ENCODE data around the gene GYG2.

GYG2 gene

DNA sequence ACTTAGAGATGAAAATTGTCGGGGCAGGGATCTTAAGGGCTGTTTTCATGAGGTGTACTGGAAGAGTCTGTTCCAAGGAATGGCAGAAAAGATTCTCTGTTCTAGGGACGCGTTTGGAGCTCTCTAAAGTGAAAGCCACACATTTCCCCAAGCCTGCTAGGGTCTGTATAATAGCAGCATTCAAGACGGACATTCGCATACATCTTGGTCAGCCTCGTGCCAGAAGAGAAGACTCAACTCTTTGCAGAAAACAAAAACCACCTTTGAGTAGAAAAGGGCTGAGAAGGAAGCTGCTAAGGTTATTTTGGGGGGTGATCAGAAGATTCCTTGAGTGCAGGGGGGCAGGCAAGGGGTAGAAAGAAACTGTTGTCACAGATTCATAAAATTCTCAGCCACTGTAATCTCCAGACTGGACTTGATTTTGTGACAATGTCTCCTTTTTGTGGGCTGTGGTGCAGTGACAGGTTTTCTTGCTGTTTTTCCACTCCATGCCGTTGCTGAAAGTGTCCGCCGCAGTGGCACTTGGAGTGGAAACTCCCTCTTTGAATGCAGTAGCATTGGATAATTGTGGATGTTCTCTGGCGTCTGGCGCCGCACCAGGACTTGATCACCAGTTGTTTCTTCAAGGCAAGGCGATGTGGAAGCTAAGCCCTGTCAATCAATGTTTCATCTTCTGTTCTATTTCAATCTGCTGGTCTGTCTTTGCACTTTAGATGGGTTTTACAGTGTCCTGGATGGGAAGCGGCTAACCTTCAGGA is 2.9 kb downstream of the GYG2 start:
- ATAC-seq = no peak
- Mint-ChIP-seq H3K27me3 (peaks cover 26% of the 10 kb centered on the region), H3K4me3 (no peak overlapping the region), H3K27ac (no peak overlapping the region), H3K4me1 (no peaks in the 10 kb centered on the region), H3K36me3 (no peaks in the 10 kb centered on the region), H3K9me3 (peaks cover 6% of the 10 kb centered on the region)

DNA sequence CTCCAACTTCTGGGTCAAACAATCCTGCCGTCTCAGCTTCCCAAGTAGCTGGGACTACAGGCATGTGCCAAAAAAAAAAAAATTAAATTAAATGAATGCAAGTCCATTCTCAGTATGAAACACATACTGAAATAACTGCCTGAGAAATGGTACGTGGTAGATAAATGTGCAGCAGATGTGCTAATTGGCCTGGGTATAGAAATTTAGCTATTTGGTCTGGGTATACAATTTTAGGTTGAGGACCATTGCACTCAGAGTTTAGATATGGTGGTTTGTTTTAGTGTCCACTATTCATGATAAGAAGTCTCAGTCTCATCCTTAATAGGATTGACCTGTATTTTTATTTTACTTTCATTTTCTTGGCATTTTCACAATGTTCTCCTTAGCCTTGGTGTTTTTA is 9.2 kb downstream of the GYG2 start:
- no peak for ATAC-seq
- Mint-ChIP-seq H3K27ac (no peak overlapping the region), H3K4me3 (no peak overlapping the region), H3K4me1 (no peaks in the 10 kb centered on the region), H3K27me3 (peaks cover 31% of the 10 kb centered on the region), H3K9me3 (peaks cover 23% of the 10 kb centered on the region), H3K36me3 (no peaks in the 10 kb centered on the region)

GRCh38 chrX:2840961-2841360 is 12.2 kb downstream of the GYG2 start:
- H3K4me1 Mint-ChIP-seq = no peaks in the 10 kb centered on the region
- no peaks in the 10 kb centered on the region for H3K36me3 Mint-ChIP-seq
- no peak for ATAC-seq
- no peak overlapping the region for H3K27ac Mint-ChIP-seq
- H3K4me3 Mint-ChIP-seq = no peak overlapping the region
- peaks cover 20% of the 10 kb centered on the region for H3K9me3 Mint-ChIP-seq
- peaks cover 18% of the 10 kb centered on the region for H3K27me3 Mint-ChIP-seq

DNA sequence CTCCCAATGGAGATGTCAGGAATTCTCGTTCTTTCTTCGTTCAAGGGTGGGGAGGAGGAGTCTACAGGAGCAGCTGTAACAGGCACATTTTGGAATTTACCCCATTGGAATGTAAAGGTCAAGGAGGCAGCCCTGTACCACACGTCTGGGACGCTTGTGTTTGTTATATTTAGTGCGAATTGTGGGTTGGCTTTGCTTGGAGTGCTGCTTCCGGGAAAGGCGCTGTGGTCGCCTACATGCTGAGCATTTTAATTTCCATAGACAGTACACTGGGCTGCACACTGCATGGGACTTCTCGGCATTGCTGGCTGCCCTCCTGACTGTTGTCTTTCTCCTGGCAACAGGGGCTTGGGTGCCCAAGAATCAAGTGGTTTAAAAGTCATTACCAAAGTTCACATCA is 12.8 kb downstream of the GYG2 start:
- no peak for ATAC-seq
- Mint-ChIP-seq H3K4me3 (no peak overlapping the region), H3K9me3 (peaks cover 17% of the 10 kb centered on the region), H3K36me3 (no peaks in the 10 kb centered on the region), H3K4me1 (no peaks in the 10 kb centered on the region), H3K27me3 (peaks cover 15% of the 10 kb centered on the region), H3K27ac (no peak overlapping the region)

DNA sequence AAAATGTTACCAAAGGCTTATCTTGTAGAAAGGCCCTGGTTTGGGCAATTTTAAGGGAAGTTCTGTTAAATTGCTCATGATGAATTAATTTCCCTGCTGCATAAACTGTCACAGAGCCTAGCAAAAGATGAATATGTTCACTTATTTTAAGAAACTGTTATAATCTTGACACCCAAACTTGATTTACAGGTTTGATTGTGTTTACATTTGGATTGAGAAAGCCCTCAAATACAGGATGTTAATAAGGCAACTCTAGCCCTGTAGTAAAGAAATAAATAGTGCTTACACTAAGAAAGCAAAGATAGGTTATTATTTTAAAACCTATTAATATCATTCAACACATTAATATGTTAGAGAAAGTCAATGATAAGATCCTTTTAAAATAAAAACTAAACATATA is 18.3 kb downstream of the GYG2 start:
- H3K27ac Mint-ChIP-seq = no peak overlapping the region
- no peaks in the 10 kb centered on the region for H3K27me3 Mint-ChIP-seq
- no peaks in the 10 kb centered on the region for H3K36me3 Mint-ChIP-seq
- H3K9me3 Mint-ChIP-seq = no peaks in the 10 kb centered on the region
- H3K4me3 Mint-ChIP-seq = no peak overlapping the region
- no peak for ATAC-seq
- no peaks in the 10 kb centered on the region for H3K4me1 Mint-ChIP-seq

GRCh38 chrX:2848871-2849301 is 20.2 kb downstream of the GYG2 start:
- H3K27ac Mint-ChIP-seq = no peak overlapping the region
- H3K9me3 Mint-ChIP-seq = no peaks in the 10 kb centered on the region
- H3K27me3 Mint-ChIP-seq = no peaks in the 10 kb centered on the region
- no peaks in the 10 kb centered on the region for H3K4me1 Mint-ChIP-seq
- no peak for ATAC-seq
- H3K4me3 Mint-ChIP-seq = no peak overlapping the region
- H3K36me3 Mint-ChIP-seq = no peaks in the 10 kb centered on the region

- Mint-ChIP-seq H3K4me3 (no peak overlapping the region), H3K27ac (no peak overlapping the region), H3K36me3 (no peaks in the 10 kb centered on the region), H3K4me1 (no peaks in the 10 kb centered on the region), H3K27me3 (no peaks in the 10 kb centered on the region), H3K9me3 (no peaks in the 10 kb centered on the region)
- no peak for ATAC-seq
These were observed 26.2 kb downstream of the GYG2 start for GRCh38 chrX:2854918-2855317.

GRCh38 chrX:2855761-2856160 is 27.0 kb downstream of the GYG2 start:
- no peak for ATAC-seq
- H3K4me1 Mint-ChIP-seq = no peaks in the 10 kb centered on the region

GRCh38 chrX:2857566-2857965 is 28.8 kb downstream of the GYG2 start:
- Mint-ChIP-seq H3K27me3 (peaks cover 11% of the 10 kb centered on the region), H3K4me3 (no peak overlapping the region), H3K9me3 (no peaks in the 10 kb centered on the region), H3K27ac (no peak overlapping the region), H3K4me1 (no peaks in the 10 kb centered on the region), H3K36me3 (no peaks in the 10 kb centered on the region)
- no peak for ATAC-seq

More at GRCh38 chrX:2855761-2856160, 27.0 kb downstream of the GYG2 start:
- H3K4me3 Mint-ChIP-seq = no peak overlapping the region
- H3K27me3 Mint-ChIP-seq = no peaks in the 10 kb centered on the region
- H3K36me3 Mint-ChIP-seq = no peaks in the 10 kb centered on the region
- H3K27ac Mint-ChIP-seq = no peak overlapping the region
- no peaks in the 10 kb centered on the region for H3K9me3 Mint-ChIP-seq

DNA sequence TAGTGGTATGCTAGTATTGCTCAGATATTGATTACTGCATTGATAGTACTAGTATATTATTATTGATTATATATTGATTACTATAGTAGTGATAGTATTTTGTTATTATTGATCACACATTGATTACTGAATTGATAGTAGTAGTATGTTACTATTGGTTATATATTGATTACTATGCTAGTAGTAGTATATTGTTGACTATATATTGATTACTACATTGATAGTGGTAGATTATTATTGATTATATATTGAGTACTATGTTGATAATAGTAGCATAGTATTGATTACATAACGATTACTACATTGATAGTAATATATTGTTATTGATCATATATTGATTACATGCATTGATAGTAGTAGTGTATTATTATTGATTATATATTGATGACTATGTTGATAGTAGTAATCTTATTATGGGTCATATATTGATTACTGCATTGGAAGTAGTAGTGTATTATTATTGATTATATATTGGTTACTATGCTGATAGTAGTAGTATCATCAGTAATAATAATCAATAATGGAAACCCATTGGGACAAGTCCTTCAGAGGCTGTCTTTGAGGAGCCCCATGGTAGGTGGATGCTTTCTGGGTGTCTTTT is 30.6 kb downstream of the GYG2 start:
- Mint-ChIP-seq H3K4me1 (no peaks in the 10 kb centered on the region), H3K9me3 (no peaks in the 10 kb centered on the region), H3K27ac (no peak overlapping the region), H3K4me3 (no peak overlapping the region), H3K36me3 (no peaks in the 10 kb centered on the region), H3K27me3 (peaks cover 11% of the 10 kb centered on the region)
- ATAC-seq = no peak

GRCh38 chrX:2862404-2862803 is 33.7 kb downstream of the GYG2 start:
- no peaks in the 10 kb centered on the region for H3K4me1 Mint-ChIP-seq
- no peaks in the 10 kb centered on the region for H3K9me3 Mint-ChIP-seq
- no peak overlapping the region for H3K4me3 Mint-ChIP-seq

DNA sequence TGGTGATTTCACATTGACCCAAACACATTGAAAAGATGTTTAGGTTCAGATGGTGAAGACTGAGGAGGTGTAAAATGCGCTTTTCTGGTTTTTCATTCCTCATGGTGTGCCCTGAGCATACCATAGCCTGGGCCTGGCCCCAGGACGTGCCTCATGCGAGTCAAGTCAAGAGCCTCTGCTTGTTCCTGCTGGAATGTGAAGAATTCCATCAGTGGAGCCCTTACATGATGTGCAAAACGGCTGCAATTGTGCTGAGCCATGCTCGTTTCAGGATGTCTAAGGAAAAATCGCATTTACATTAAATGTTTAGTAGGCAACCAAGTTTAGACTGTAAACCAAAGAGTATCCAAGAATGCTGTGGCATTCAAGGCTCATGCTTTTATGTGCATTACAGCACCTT is 34.9 kb downstream of the GYG2 start:
- Mint-ChIP-seq H3K27ac (no peak overlapping the region), H3K4me3 (no peak overlapping the region), H3K27me3 (peaks cover 11% of the 10 kb centered on the region), H3K4me1 (no peaks in the 10 kb centered on the region), H3K9me3 (no peaks in the 10 kb centered on the region), H3K36me3 (no peaks in the 10 kb centered on the region)
- no peak for ATAC-seq

More at GRCh38 chrX:2862404-2862803, 33.7 kb downstream of the GYG2 start:
- Mint-ChIP-seq H3K36me3 (no peaks in the 10 kb centered on the region), H3K27ac (no peak overlapping the region), H3K27me3 (peaks cover 11% of the 10 kb centered on the region)
- ATAC-seq = no peak

- no peak overlapping the region for H3K27ac Mint-ChIP-seq
These were observed 38.5 kb downstream of the GYG2 start for GRCh38 chrX:2867206-2867605.

DNA sequence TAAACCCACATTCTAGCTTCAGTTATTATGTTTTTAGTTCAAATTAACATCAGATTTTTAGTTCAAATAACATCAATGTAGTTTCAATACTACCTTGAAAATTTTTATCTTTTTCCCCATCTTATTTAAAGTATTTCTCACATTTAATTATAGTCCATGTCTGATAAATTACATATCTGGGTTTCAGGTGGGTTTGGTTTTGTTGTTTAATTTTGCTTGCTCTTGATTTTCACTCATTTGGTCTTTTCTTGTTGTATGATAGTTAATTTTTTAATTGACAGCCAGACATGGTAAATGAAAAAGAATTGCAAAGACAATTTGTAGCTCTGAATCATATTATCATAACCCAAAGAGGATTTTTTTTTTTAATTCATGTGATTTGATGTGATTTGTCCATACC is 41.9 kb downstream of the GYG2 start:
- H3K36me3 Mint-ChIP-seq = no peaks in the 10 kb centered on the region
- H3K4me1 Mint-ChIP-seq = no peaks in the 10 kb centered on the region
- no peak overlapping the region for H3K4me3 Mint-ChIP-seq
- peaks cover 5% of the 10 kb centered on the region for H3K9me3 Mint-ChIP-seq
- no peaks in the 10 kb centered on the region for H3K27me3 Mint-ChIP-seq
- no peak for ATAC-seq
- H3K27ac Mint-ChIP-seq = no peak overlapping the region

More at GRCh38 chrX:2867206-2867605, 38.5 kb downstream of the GYG2 start:
- Mint-ChIP-seq H3K4me3 (no peak overlapping the region), H3K36me3 (no peaks in the 10 kb centered on the region), H3K9me3 (peaks cover 5% of the 10 kb centered on the region), H3K4me1 (no peaks in the 10 kb centered on the region), H3K27me3 (peaks cover under 1% of the 10 kb centered on the region)
- no peak for ATAC-seq

GRCh38 chrX:2871831-2872230 is 43.1 kb downstream of the GYG2 start:
- ATAC-seq = no peak
- H3K4me3 Mint-ChIP-seq = no peak overlapping the region
- H3K4me1 Mint-ChIP-seq = no peaks in the 10 kb centered on the region

DNA sequence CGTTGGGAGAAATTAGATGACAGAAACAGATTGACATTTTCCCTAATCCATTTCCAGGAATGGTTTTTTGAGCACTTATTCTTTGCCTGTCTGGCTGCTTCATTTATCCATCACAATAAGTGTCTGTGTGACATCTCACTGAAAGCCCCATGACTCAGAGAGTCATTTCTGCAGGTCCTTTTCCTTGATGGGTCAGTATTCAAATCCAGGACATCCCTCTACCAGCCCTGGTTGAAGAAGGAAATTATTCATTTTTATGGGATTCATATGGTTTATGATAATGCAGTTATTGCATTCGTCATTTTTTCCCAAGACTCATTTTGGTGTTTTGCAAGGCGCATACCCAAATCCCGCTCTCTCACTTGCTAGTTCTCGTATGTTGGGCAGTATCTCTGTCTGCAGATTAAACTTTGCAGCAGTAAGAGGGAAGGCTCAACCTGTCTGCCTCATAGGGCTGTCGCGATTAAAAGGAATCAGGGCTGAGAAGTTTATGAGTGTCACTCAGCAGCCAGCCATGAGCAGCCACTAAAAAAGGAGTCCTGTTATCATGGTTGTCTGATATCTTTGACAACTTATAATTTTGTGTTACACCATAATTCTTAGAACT is 44.0 kb downstream of the GYG2 start:
- H3K27me3 Mint-ChIP-seq = no peaks in the 10 kb centered on the region
- no peaks in the 10 kb centered on the region for H3K36me3 Mint-ChIP-seq
- H3K4me1 Mint-ChIP-seq = no peaks in the 10 kb centered on the region
- peaks cover 5% of the 10 kb centered on the region for H3K9me3 Mint-ChIP-seq
- ATAC-seq = no peak
- no peak overlapping the region for H3K27ac Mint-ChIP-seq
- H3K4me3 Mint-ChIP-seq = no peak overlapping the region

More at GRCh38 chrX:2871831-2872230, 43.1 kb downstream of the GYG2 start:
- Mint-ChIP-seq H3K27me3 (no peaks in the 10 kb centered on the region), H3K27ac (no peak overlapping the region), H3K9me3 (peaks cover 5% of the 10 kb centered on the region), H3K36me3 (no peaks in the 10 kb centered on the region)

Measured in stimulated activated memory B cell treated with anti-CD40 and anti-IgM and Interleukin-4, amounts not matched to agents 10 μg/mL and 1 μg/mL and 100 μg/mL, for 72 hours (primary cell).